Adrenal gland (tissue), 12 donors: Measurements from ENCODE around the gene NRP1. TPM values are rescaled to one million over a fixed set of nuclear protein-coding genes. Genes with fewer than 3 reads are reported as not detected.

Experiments
- DNase-seq, 7 donors: peaks; one replicate each; pipeline ENCODE4 v3.0.0-alpha.2; 2019 to 2020
- H3K27ac ChIP-seq, 5 donors: fragments of 200-600 bp; sonication (generic) in 4 of 5; 1 replicate in 3 of 5; 2 replicates in 2 of 5; pipeline versions ENCODE4 v1.5.1 to v1.8.0; 2016 to 2020; ENCODE audit warnings: mild to moderate bottlenecking in 1 of 5
- H3K27me3 ChIP-seq: fragments of 200-600 bp; 2 replicates; pipeline ENCODE4 v1.8.0; 2021
- H3K36me3 ChIP-seq, 2 donors: fragments of 200-600 bp; replicated peaks in 1 of 2; 1 replicate in 1 of 2; 2 replicates in 1 of 2; pipeline versions ENCODE4 v1.5.1 to v1.8.0; 2018 to 2022
- H3K4me1 ChIP-seq, 2 donors: fragments of 200-600 bp; replicated peaks in 1 of 2; 1 replicate in 1 of 2; 2 replicates in 1 of 2; pipeline versions ENCODE4 v1.5.1 to v1.8.0; 2018 to 2021
- H3K4me3 ChIP-seq, 4 donors: fragments of 200-600 bp; sonication (generic) in 3 of 4; one replicate each; pipeline ENCODE4 v1.5.1; 2016 to 2018
- H3K9me3 ChIP-seq, 3 donors: fragments of 200-600 bp; sonication (generic) in 1 of 3; replicated peaks in 1 of 3; 1 replicate in 2 of 3; 2 replicates in 1 of 3; pipeline versions ENCODE4 v1.5.1 to v1.8.0; 2016 to 2021
- CTCF ChIP-seq, 6 experiments: fragments of 450-650 bp in 4 of 6; fragments of 200-600 bp in 2 of 6; sonication (generic) in 1 of 6; IDR thresholded peaks; 1 replicate in 5 of 6; 2 replicates in 1 of 6; pipeline versions ENCODE4 v1.5.1 to v1.8.0; 2016 to 2021; ENCODE audit warnings: antibody characterized with exemption in 6 of 6, mild to moderate bottlenecking in 2 of 6, moderate library complexity in 1 of 6
- POLR2A ChIP-seq, 2 donors: fragments of 450-650 bp; IDR thresholded peaks; one replicate each; pipeline ENCODE4 v1.6.1; 2017; ENCODE audit warnings: antibody characterized with exemption in 2 of 2, mild to moderate bottlenecking in 2 of 2, moderate library complexity in 1 of 2
- WGBS, 4 donors: extraction: QIAGEN DNeasy Blood & Tissue Kit in 2 of 4; methylation state at CpG; one replicate each; pipeline versions ENCODE4 v1.1.5 to v1.1.7; 2013 to 2017; 5-methylcytosine and 5-hydroxymethylcytosine counted together
- intact Hi-C, 2 donors: fragments of 100-400 bp; cut with DNase I; formaldehyde crosslinking; loops; one replicate each; pipeline versions ENCODE4 v1.14.1 to v1.15.0; 2022 to 2023
- polyA plus RNA-seq, 3 donors: library from polyadenylated mRNA; stranded (reverse); fragments of 200-250 nt in 2 of 3; fragments of 350-450 nt in 1 of 3; fragmentation: Illumina TruSeq in 1 of 3; extraction: RNeasy Lipid Tissue Mini Kit (QIAGEN cat#74804) in 1 of 3; gene quantifications; one replicate each; pipeline ENCODE4 v1.2.3, GENCODE V29; 2013 to 2014
- total RNA-seq, 9 donors: library from RNA; depleted of rRNA in 4 of 9; stranded (reverse); fragments of >200 nt in 4 of 9; fragments of 120-200 nt in 1 of 9; fragmentation: NEBNext Ultra II Directional in 1 of 9; extraction: Animal tissue kit (Norgen Biotek cat#: 25700) in 1 of 9; gene quantifications; one replicate each; pipeline versions ENCODE4 v1.1.0 to v1.2.4, GENCODE V29; 2013 to 2023
- donor health status: healthy with polysubstance abuse.
- donor health status: Bipolar disorder and iron deficiency.
- donor health status: DM: yes; HTN: yes; CAD: no.
- donor health status: DM: no; HTN: no; CAD: no.
- donor health status: DM: no; HTN: no; CAD: no.
- donor health status: DM: yes; HTN: yes; CAD: no.

The NRP1 gene
- total and polyA plus RNA-seq, 12 donors = 20.2 to 151 (median 92.1) TPM

GRCh38 chr10:33201971-33202370, 132.5 kb downstream of the NRP1 start:
- 71 to 76% (median 75%) methylated on average over 5 of the region's 5 CpGs for WGBS, 4 donors
- intact Hi-C loops = no loop called here

GRCh38 chr10:33201056-33201780, 133.2 kb downstream of the NRP1 start:
- H3K27me3 ChIP-seq = no peaks in the 10 kb centered on the region
- no peak overlapping the region for H3K4me3 ChIP-seq
- DNase-seq = no peak
- no peaks in the 10 kb centered on the region for H3K9me3 ChIP-seq
- intact Hi-C loops = no loop called here
- 92 to 96% (median 94%) methylated on average over 4 of the region's 4 CpGs for WGBS, 4 donors
- H3K36me3 ChIP-seq = peaks cover 0 to 69% of the 10 kb centered on the region in 2 donors
- H3K4me1 ChIP-seq = peaks cover 0 to 18% of the 10 kb centered on the region in 2 donors
- no peak overlapping the region for H3K27ac ChIP-seq
- no peak for TF ChIP-seq CTCF (IDR thresholded peaks at IDR 0.05)
- TF ChIP-seq POLR2A (IDR thresholded peaks at IDR 0.05) = no peak

More at GRCh38 chr10:33201971-33202370, 132.5 kb downstream of the NRP1 start:
- H3K36me3 ChIP-seq = peaks cover 0 to 70% of the 10 kb centered on the region in 2 donors
- no peak for TF ChIP-seq CTCF (IDR thresholded peaks at IDR 0.05)
- TF ChIP-seq POLR2A (IDR thresholded peaks at IDR 0.05) = no peak
- H3K4me3 ChIP-seq = no peak overlapping the region
- no peak overlapping the region for H3K27ac ChIP-seq
- peaks cover 0 to 10% of the 10 kb centered on the region in 2 donors for H3K4me1 ChIP-seq
- DNase-seq = no peak
- no peaks in the 10 kb centered on the region for H3K9me3 ChIP-seq
- H3K27me3 ChIP-seq = no peaks in the 10 kb centered on the region

GRCh38 chr10:33199731-33200232, 134.7 kb downstream of the NRP1 start:
- Histone ChIP-seq H3K36me3 (peaks cover 0 to 63% of the 10 kb centered on the region in 2 donors), H3K4me3 (no peak overlapping the region), H3K9me3 (no peaks in the 10 kb centered on the region), H3K27me3 (no peaks in the 10 kb centered on the region), H3K4me1 (peaks cover 0 to 29% of the 10 kb centered on the region in 2 donors), H3K27ac (no peak overlapping the region)
- intact Hi-C loops = loop anchor here in 1 of 2 donors (10.0 kb wide), 1 partner anchor 1435 kb away; no protein-coding TSS in a partner anchor
- TF ChIP-seq CTCF (IDR thresholded peaks at IDR 0.05) (no peak), POLR2A (IDR thresholded peaks at IDR 0.05) (no peak)
- 89 to 94% (median 91%) methylated on average over 5 of the region's 5 CpGs for WGBS, 4 donors
- DNase-seq = no peak

- 55 to 69% (median 61%) methylated on average over 2 of the region's 2 CpGs for WGBS, 4 donors
- Histone ChIP-seq H3K9me3 (no peaks in the 10 kb centered on the region), H3K27me3 (no peaks in the 10 kb centered on the region), H3K4me3 (no peak overlapping the region), H3K4me1 (peaks cover 9 to 40% of the 10 kb centered on the region in 2 donors), H3K27ac (peak overlapping the region in 1 of 5 donors; percentile 6), H3K36me3 (peaks cover 0 to 55% of the 10 kb centered on the region in 2 donors)
- DNase-seq = no peak
- TF ChIP-seq POLR2A (IDR thresholded peaks at IDR 0.05) (no peak), CTCF (IDR thresholded peaks at IDR 0.05) (no peak)
- intact Hi-C loops = loop anchor here in 1 of 2 donors (10.0 kb wide), 1 partner anchor 1436 kb away; no protein-coding TSS in a partner anchor
Measured at GRCh38 chr10:33198610-33199009, 135.9 kb downstream of the NRP1 start.
